Keratinocyte (primary cell): ENCODE data around the gene KLF7. TPM values are rescaled to one million over a fixed set of nuclear protein-coding genes. Genes with fewer than 3 reads are reported as not detected.

Experiments
- DNase-seq: peaks from one replicate; pipeline ENCODE4 v3.0.0-alpha.2; 2011; ENCODE audit warnings: low read depth, missing footprints, low spot score
- FAIRE-seq: peaks from 2 replicates; lab custom pipeline; 2011; peaks lifted over from hg19 to GRCh38; lab: Jason Lieb, UNC
- H2AFZ ChIP-seq: 2 replicates; pipeline ENCODE4 v1.6.0; 2012; ENCODE audit warnings: low read length, control low read depth, inconsistent platforms; ENCODE audit not compliant: control insufficient read depth
- H3K27ac ChIP-seq: 2 replicates; pipeline ENCODE4 v1.5.1; 2011; ENCODE audit warnings: low read length; ENCODE audit not compliant: control insufficient read depth, insufficient read depth
- H3K27me3 ChIP-seq: 3 replicates; pipeline ENCODE4 v1.6.0; 2011; ENCODE audit warnings: low read length; ENCODE audit not compliant: control insufficient read depth, insufficient read depth; ENCODE audit errors: extremely low read depth
- H3K36me3 ChIP-seq, 2 experiments: 2 replicates in 1 of 2; 3 replicates in 1 of 2; pipeline ENCODE4 v1.5.1; 2011; ENCODE audit warnings: low read length in 2 of 2, mild to moderate bottlenecking in 1 of 2; ENCODE audit not compliant: control insufficient read depth in 2 of 2, insufficient read depth in 2 of 2; ENCODE audit errors: extremely low read depth in 1 of 2
- H3K4me1 ChIP-seq: 3 replicates; pipeline ENCODE4 v1.5.1; 2011; ENCODE audit warnings: low read length; ENCODE audit not compliant: control insufficient read depth, insufficient read depth; ENCODE audit errors: extremely low read depth
- H3K4me2 ChIP-seq: 3 replicates; pipeline ENCODE4 v1.6.0; 2011; ENCODE audit warnings: low read depth, low read length; ENCODE audit not compliant: control insufficient read depth, insufficient read depth; ENCODE audit errors: extremely low read depth
- H3K4me3 ChIP-seq, 3 experiments: fragments of 200-600 bp in 1 of 3; sonication (generic) in 1 of 3; 2 replicates in 2 of 3; 3 replicates in 1 of 3; pipeline ENCODE4 v1.5.1; 2011 to 2016; ENCODE audit warnings: low read length in 3 of 3, mild to moderate bottlenecking in 3 of 3, control low read depth in 2 of 3, inconsistent platforms in 1 of 3, low read depth in 1 of 3, mixed read lengths in 1 of 3, mixed run types in 1 of 3, moderate library complexity in 1 of 3; ENCODE audit not compliant: control insufficient read depth in 2 of 3, insufficient read depth in 2 of 3; ENCODE audit errors: extremely low read depth in 1 of 3
- H3K79me2 ChIP-seq: 2 replicates; pipeline ENCODE4 v1.6.0; 2012; ENCODE audit warnings: low read length; ENCODE audit not compliant: control insufficient read depth, insufficient read depth
- H3K9ac ChIP-seq: 3 replicates; pipeline ENCODE4 v1.6.0; 2011; ENCODE audit warnings: low read length; ENCODE audit not compliant: control insufficient read depth, insufficient read depth; ENCODE audit errors: extremely low read depth
- H3K9me1 ChIP-seq: 3 replicates; pipeline ENCODE4 v1.6.0; 2011; ENCODE audit warnings: low read length; ENCODE audit not compliant: control insufficient read depth, insufficient read depth; ENCODE audit errors: extremely low read depth
- H3K9me3 ChIP-seq: 2 replicates; pipeline ENCODE4 v1.5.1; 2012; ENCODE audit warnings: low read depth, low read length; ENCODE audit not compliant: control insufficient read depth
- H4K20me1 ChIP-seq: 3 replicates; pipeline ENCODE4 v1.6.0; 2011; ENCODE audit warnings: low read length; ENCODE audit not compliant: control insufficient read depth, insufficient read depth; ENCODE audit errors: extremely low read depth
- EZH2 ChIP-seq: IDR thresholded peaks from one replicate; pipeline ENCODE4 v1.6.1; 2012; ENCODE audit warnings: inconsistent platforms, mild to moderate bottlenecking, low read length, moderate library complexity
- dilution Hi-C: fragments of 300-500 bp; cut with MboI; formaldehyde crosslinking; loops from one replicate; pipeline ENCODE4 v1.7.0; 2020; ENCODE audit warnings: low sequenced_read_pairs; ENCODE audit not compliant: extremely low pct_ligation_motif_present
- polyA plus RNA-seq, 5 experiments: library from polyadenylated mRNA; depleted of rRNA in 3 of 5; stranded (reverse) in 3 of 5; stranded (forward) in 1 of 5; unstranded in 1 of 5; fragments of >200 nt; gene quantifications; 1 replicate in 1 of 5; 2 replicates in 3 of 5; 3 replicates in 1 of 5; pipeline versions ENCODE4 v1.2.1 to v1.2.3, GENCODE V29; 2011 to 2012; ENCODE audit warnings: missing spikeins in 2 of 5, low read depth in 1 of 5, low replicate concordance in 1 of 5
- TF ChIP-seq, protein P1 (sequence below), 3 experiments: IDR thresholded peaks in 1 of 3; conservative IDR thresholded peaks in 1 of 3; optimal IDR thresholded peaks in 1 of 3; 2 replicates in 2 of 3; 3 replicates in 1 of 3; pipeline versions ENCODE3 to v1.5.1; 2011; ENCODE audit warnings: low read length in 3 of 3, mild to moderate bottlenecking in 3 of 3, moderate library complexity in 2 of 3, control low read depth in 1 of 3, inconsistent platforms in 1 of 3; ENCODE audit not compliant: insufficient read depth in 2 of 3; ENCODE audit errors: extremely low read depth in 1 of 3

Gene KLF7
- polyA plus RNA-seq, 1 donor (not counting 4 experiments of a cell fraction or from before 2014, with no cell fraction given), result 44.7 TPM

- Histone ChIP-seq H3K79me2 (peaks cover 79% of the 10 kb centered on the region), H3K9ac (no peak overlapping the region), H3K4me1 (no peaks in the 10 kb centered on the region), H2AFZ (no peak overlapping the region), H3K9me3 (no peaks in the 10 kb centered on the region), H3K4me2 (no peak overlapping the region), H3K27ac (no peak overlapping the region), H3K9me1 (no peaks in the 10 kb centered on the region), H3K27me3 (no peaks in the 10 kb centered on the region), H3K36me3 (peaks cover 16 to 39% of the 10 kb centered on the region in 2 experiments), H4K20me1 (peaks cover 6% of the 10 kb centered on the region), H3K4me3 (no peak overlapping the region)
- dilution Hi-C loops, result no loop called here
- TF ChIP-seq, protein P1, sequence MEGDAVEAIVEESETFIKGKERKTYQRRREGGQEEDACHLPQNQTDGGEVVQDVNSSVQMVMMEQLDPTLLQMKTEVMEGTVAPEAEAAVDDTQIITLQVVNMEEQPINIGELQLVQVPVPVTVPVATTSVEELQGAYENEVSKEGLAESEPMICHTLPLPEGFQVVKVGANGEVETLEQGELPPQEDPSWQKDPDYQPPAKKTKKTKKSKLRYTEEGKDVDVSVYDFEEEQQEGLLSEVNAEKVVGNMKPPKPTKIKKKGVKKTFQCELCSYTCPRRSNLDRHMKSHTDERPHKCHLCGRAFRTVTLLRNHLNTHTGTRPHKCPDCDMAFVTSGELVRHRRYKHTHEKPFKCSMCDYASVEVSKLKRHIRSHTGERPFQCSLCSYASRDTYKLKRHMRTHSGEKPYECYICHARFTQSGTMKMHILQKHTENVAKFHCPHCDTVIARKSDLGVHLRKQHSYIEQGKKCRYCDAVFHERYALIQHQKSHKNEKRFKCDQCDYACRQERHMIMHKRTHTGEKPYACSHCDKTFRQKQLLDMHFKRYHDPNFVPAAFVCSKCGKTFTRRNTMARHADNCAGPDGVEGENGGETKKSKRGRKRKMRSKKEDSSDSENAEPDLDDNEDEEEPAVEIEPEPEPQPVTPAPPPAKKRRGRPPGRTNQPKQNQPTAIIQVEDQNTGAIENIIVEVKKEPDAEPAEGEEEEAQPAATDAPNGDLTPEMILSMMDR (optimal IDR thresholded peaks at IDR 0.05 in 1 of 3, IDR thresholded peaks at IDR 0.05 in 1 of 3, conservative IDR thresholded peaks at IDR 0.05 in 1 of 3; ENCODE audit: extremely low read depth in 1 of 3, insufficient read depth in 2 of 3, low read length in 3 of 3), result no peak
- no peak for TF ChIP-seq EZH2
- FAIRE-seq (no peak), DNase-seq (no peak)
These were observed 72.5 kb downstream of the KLF7 start for GRCh38 chr2:207093234-207093633.

DNA sequence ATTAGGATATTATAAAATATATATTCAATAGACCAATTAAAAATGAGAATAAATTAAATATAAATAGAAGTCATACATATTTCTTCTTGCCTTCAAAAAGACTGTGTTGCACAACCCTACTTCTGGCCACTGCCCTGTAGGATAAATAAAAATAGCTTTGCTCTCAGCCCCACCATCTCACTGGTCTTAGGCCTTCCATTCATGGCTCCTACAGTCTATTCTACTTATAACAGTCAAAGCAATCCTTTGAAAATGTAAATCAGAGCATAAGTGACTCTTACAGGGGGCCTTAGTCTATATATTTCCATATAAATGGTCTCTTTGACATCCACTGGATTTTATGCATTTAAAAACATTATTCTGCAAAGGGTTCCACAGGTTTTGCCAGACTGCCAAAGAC is 72.9 kb downstream of the KLF7 start:
- Histone ChIP-seq H3K9me3 (no peaks in the 10 kb centered on the region), H3K79me2 (peaks cover 79% of the 10 kb centered on the region), H3K9me1 (no peaks in the 10 kb centered on the region), H3K4me3 (no peak overlapping the region), H3K9ac (no peak overlapping the region), H3K4me2 (no peak overlapping the region), H2AFZ (no peak overlapping the region), H3K36me3 (peaks cover 18 to 43% of the 10 kb centered on the region in 2 experiments), H4K20me1 (peaks cover 8% of the 10 kb centered on the region), H3K27me3 (no peaks in the 10 kb centered on the region), H3K27ac (no peak overlapping the region), H3K4me1 (no peaks in the 10 kb centered on the region)
- no peak for DNase-seq
- FAIRE-seq, result no peak
- dilution Hi-C loops, result no loop called here
- no peak for TF ChIP-seq EZH2
- TF ChIP-seq, protein P1 (optimal IDR thresholded peaks at IDR 0.05 in 1 of 3, IDR thresholded peaks at IDR 0.05 in 1 of 3, conservative IDR thresholded peaks at IDR 0.05 in 1 of 3; ENCODE audit: extremely low read depth in 1 of 3, insufficient read depth in 2 of 3, low read length in 3 of 3), result no peak
